ENCODE data around the gene GFI1B.

DNA sequence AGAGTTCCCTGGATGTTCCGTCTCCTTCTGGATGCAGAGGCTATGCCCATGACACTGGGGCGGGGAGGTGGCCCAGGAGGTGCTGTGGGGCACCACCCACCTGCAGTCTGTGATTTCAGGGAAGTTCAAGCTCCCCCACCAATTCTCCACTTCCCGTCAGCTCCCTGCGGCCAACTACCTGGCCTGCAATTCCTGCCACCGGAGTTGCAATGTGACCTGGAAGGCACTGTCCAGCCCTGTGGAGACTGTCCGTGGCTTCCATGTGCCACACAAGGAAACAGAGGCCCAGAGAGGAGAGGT lies 16.6 kb downstream of the GFI1B start:
- no peak for TF ChIP-seq EP300 (IDR thresholded peaks at IDR 0.05)
- no peak for TF ChIP-seq PBX3 (IDR thresholded peaks at IDR 0.05)
- no peak for TF ChIP-seq JUNB (IDR thresholded peaks at IDR 0.05)
